GM19043 (cell line): ENCODE measurements around the gene KCNQ1OT1.

Experiments used
- ATAC-seq: cut with Tn5 transposase; IDR thresholded peaks from one replicate; pipeline ENCODE4 v1.9.1; 2021; ENCODE audit warnings: low read depth; ENCODE audit not compliant: unreplicated experiment

Gene KCNQ1OT1

DNA sequence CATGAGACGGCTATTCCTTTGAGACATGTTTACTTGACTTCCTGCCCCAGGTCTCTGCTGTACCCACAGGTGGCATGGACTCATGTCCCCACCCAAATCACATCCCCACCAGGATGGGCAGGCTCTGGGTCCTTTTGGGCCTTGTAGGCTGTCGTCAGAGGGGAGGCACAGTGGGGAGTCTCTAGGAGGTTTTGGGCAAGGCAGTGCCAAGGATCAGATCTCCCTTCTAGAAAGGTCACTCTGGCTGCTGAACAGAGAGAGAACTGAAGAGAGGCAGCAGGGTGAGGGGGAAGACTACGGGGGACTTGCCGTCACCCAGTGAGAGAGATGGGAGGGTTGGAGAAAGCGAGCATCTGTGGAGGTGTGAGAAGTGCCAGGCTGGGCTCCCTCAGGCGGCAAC, 4.6 kb upstream of the KCNQ1OT1 start:
- ATAC-seq, result no peak

DNA sequence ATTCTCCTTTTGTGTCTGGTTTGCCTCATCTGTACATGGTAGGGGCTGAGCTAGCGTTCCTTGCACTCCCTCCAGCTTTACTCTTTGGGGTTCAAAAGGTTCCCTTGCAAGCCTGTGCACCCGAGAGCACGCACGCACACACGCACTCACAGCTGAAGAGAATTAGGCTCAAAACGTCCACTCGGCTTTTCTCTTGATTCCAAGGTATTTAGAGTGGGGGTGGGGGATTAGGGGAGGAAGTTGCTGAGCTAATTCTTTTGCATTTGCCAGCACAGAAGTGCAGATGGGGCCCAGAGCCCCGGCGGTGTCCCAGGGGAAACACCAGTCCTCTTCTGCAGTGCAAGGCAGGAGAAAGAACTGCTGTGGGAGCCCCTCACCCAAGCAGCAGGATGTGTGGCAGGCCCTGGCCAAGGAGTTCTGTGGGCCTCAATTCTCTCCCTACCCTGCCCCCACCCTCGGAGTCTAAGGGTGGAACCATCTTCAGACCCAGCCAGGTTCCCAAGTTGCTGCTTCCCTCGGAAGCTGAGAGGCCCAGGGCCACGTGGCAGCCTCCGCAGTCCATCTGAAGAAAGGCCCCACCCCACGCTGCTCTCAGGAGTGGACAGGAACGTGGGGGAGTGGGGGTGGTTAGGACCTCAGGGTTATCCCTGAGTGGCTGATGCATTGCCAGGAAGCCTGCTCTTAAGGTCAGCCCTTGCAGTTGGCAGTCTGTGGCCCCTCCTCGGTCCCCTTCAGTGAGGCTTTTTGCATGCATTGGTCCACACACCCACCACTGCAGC, 3.8 kb upstream of the KCNQ1OT1 start:
- ATAC-seq, result no peak

DNA sequence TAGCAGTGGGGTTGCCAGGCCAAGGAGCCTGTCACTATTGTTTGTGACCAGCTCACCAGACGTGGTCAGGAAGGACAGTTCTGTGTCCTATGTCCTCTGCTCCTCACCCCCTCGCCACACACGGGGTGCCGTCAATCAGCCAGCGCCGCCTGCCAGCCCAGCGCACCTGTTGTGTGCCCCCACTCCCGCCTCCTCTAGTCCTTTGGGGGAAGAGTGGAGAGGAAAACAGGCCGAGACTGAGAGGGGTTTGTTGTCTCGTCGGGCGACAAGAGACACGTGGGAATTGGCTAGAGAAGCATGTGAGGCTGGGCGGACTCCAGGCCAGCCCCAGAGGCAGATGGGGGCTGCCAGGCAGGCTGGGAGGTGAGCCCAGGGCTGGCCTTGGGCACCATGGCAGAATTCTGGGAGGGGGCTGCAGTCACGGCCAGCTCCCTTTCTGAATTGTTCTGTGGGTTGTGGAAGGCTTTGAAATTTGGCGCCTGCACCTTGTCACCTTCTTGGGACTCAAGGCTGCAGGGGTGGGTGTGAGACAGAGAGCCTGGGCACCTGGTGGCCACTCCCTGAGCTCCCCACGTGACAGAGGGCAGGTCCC, 3.1 kb upstream of the KCNQ1OT1 start:
- ATAC-seq, result no peak

DNA sequence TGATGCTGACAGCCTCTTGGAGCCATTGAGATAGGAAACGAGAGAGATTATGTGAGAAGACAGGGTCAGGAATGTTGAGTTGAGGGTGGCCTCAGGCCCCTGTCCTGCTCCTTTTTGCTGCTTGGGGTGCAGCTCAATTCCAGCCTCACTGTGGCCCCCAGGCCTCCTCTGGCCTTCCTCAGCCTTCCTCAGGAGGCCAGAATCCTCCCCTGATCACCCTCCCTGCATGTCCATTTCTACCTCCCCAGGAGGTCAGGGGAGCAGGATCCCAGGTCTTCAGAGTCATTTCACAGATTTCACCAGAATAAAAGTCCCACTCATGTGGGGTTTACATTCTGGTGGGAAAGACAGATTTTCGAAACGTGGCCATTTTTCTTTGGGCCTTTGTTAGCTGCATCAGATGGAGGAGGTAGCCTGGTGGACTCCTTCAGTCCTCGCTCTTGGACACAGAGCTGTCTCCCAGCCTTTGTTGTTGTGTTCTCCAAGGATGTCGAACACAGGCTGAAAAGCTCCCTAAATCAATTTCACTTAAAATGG, 2.2 kb upstream of the KCNQ1OT1 start:
- no peak for ATAC-seq

DNA sequence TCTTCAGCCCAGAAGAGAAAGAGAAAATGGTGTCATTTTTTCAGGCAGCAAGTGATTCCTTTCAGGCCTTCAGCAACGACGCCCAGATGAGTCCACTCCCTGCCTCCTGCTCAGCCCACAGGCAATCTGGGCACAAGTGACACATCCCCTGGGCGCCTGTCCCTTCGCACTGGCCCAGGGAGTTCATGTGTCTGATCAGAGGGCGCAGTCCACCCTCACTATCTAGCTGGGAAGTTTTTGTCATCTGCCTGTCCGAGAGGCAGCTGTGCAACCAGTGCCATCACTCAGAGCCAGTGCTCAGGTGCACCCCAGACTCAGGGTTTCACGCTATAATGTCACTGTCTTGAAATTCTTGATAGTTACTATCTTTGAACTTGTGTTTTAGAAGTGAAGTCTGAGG, 1.4 kb upstream of the KCNQ1OT1 start:
- no peak for ATAC-seq

DNA sequence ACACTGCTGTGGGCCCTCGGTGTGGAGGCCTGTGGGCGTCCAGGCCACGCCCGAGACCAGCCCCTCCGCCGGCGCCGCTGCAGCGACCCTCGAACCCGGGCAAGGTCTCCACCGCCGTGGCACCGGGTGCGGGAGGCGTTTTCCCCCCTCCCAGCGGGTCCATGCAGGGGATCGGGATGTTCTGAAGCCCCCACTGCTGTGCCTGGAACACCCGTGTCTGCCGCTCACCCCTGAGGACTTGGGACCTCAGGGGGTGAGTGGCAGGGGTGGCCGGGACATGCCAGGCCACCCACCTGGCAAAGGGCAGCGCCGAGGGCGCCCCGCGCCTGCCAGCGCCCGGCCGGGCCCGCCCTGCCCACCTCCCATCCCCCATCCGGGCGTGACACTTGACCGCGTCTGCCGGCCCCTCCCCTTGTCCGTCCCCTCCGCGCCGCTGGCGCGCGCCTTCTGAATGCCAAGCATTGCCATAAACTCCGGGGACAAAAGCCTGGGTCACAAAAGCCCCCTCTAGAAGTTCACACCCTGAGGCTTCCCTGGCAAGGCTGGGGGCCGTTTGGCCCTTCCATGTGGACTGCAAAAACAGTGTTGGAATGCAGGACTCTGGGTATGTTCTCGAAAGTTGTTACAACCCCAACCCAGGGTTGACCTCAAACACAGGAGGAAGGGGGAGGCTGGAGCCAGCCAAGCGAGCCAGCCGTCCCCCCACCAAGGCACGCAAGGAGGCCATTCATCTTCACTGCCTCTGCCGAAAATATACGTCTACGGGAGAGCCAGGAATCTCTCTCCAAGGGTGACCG, 819 bp upstream of the KCNQ1OT1 start:
- ATAC-seq, result peak; percentile 30

DNA sequence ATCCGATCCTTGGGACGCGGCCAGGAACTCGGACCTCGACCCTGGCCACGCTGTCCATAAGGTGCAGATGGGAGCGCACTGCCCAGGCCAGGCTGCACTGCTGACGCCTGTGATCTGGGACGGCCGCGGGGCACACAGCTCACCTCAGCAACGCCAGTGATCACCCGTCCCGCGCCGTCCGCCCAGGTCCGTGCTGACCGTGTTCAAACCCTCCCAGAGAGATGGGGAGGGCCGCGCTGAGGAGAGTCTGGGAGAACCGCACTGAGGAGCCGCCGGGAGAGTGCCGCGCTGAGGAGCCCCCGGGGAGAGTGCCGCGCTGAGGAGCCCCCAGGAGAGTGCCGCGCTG, 636 bp downstream of the KCNQ1OT1 start:
- no peak for ATAC-seq

DNA sequence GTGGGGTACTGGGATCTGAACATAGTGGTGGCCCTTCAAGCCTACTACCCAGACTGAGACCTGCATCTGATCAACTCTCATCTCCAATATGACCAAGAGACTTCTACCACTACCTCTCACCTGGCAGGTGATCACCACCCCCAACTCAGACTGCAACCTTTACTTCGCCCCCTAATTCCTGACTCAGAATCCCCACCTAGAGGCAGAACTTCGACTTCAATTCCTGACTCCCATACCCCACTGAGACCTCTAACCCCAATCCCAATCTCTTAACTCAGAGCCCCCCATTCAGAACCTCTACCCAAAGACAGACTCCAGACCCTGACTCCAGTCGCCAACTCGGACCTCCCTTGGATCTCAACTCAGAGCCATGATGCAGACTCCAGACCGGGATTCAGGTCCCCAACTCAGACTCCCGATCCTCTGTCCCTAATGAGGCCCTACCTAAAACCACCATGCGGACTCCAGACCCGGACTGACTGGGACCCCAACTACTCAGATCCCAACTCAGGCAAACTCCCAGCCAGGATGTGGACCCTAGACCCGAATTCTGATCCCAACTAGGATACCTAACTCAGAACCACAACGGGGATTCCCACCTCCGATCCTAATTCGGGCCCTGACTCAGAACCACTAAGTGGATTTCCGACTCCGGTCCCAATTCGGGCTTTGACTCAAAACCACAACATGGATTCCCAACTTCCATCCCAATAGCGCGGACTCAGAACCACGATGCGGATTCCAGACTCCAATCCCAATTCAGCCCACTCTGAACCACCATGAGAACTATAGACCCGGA, 1.2 kb downstream of the KCNQ1OT1 start:
- ATAC-seq, result no peak

DNA sequence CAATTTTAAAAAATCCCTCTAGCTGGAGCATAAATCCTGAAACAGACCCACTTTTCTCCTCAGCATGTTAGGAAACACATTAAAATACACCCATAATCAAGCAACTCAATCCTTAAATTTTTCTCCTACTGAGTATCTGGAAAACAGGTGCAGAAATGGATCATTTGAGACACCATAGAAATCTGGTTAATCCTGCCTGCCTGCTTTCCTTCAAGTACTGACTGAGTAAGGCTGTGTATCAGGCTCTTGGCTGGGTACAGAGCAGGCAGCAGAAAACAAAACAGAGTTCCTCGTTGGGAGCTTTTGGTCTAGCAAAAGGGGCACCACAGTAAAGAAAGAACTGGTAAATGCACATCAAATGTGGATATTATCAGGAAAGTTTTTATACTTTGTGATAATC, 1.9 kb downstream of the KCNQ1OT1 start:
- no peak for ATAC-seq

DNA sequence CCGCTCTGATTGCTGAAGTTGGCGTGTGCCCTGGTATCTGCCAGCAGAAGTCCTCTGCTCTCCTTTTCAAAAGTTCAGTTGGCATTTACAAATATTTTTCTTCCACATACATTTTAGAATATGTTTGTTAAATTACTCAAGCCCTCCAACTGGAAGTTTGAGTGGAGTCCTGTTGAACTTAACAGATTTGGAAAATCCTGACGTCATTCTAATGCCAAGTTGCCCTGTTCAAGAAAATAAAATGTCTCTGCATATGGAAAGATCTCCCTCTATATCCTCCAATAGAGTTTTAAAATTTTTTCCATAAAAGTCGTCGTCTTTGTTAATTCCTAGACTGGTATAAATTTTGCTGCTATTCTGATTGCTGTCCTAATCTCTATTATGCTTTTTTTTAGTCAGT, 3.3 kb downstream of the KCNQ1OT1 start:
- no peak for ATAC-seq

DNA sequence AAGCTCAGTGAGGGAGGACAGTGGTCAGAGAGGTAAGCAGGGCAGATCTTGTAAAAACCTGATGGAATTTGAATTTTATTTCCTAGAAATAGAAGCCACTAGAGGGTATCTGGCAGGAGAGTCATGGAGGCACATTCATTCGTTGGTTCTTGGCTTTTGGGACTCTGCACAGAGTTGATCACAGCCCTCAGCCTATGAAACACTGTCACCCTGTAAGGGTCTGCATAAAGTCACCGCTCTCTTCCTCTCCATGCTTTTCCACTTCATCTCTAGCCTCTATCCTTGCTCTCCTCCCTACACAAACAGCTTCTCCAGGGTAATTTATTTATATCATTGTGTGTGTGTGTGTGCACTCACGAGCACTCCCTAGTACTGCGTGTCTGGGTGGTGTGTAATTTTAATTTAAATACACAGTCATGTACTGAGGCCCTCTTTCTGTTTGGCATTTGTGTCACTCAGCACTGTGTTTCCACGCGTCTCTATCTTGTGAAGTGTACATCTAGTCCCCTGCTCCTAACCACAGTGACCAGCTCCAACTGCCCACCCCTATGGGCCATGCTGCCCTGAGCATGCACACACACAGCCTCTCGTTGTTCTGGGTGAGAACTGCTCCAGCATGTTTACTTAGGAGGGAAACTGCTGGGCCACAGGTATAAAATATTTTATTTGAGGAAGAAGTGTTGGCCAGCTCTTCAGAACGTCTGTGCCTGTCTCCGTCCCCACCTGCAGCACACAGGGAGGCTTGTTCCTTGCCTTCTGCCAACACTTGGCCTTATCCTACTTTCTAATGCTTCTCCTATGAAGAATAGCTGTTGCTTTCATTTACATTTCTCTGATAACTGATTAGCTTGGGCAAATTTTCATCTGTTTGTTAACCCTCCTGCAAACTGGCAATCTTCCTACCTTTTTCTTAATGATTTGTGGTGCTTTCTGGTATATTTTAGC, 4.5 kb downstream of the KCNQ1OT1 start:
- no peak for ATAC-seq

DNA sequence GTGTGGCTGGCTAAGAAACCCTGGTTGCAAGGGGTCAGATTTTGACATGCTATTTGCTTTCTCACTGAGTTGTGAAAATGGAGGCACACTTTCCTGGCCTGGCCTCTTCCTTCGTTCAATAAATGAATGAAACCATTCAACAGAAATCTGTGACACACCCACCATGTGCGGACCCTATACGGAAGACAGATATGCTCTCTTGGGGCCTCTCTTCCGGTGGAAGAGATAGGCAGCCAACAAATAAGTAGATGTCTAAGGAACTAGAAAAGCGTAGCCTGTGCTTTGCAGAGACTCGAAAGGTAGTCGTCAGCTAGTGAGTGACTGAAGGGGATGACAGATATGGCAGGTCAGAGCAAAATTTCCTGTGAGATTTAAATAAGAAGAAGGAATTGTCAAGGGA, 5.3 kb downstream of the KCNQ1OT1 start:
- ATAC-seq, result no peak

DNA sequence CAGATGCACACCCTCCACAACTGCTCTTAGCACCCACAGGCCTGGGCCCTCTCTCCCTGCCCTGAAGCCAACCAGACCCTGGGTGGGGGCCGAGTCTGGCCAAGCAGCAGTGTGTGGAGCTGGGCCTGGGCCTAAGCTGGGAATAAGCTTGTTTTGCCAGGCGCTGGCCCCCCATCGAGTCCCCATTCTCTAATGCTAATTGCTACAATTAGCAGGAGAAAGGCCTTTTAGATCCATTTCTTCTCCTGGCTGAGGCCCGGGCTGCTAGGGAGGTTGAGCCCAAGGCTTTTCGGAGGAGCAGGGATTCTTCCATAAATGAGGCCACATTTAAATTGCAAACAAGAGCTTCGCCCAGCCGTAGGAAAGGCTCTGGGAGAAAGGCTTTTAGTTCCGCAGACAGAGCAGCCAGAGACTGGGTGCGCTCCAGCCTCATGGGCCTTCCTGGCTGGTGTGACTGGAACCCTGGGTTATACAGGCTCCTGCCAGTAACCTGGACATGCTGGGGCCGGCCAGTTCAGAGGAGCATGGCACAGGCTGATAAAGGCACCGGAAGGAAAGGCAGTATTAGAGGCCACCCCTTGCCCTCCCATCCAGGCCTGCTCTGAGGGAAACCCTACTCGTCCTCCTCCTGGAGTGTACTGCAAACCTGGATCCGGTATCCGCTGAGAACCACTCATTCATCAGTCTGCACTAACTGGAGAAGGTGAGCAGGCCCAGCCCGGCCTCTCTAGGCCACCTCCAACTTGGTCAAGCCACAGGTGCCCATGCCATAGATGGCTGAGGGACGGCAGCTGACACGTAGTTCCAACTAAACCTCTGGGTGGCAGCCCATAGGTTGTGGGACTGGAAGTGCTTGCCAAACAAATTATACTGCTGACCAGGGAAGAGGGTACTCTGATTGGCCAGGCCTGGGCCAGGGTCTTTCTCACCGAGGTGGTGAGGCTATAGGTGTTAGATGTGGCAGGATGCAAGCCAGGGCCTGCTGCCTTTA, 6.2 kb downstream of the KCNQ1OT1 start:
- ATAC-seq, result no peak

DNA sequence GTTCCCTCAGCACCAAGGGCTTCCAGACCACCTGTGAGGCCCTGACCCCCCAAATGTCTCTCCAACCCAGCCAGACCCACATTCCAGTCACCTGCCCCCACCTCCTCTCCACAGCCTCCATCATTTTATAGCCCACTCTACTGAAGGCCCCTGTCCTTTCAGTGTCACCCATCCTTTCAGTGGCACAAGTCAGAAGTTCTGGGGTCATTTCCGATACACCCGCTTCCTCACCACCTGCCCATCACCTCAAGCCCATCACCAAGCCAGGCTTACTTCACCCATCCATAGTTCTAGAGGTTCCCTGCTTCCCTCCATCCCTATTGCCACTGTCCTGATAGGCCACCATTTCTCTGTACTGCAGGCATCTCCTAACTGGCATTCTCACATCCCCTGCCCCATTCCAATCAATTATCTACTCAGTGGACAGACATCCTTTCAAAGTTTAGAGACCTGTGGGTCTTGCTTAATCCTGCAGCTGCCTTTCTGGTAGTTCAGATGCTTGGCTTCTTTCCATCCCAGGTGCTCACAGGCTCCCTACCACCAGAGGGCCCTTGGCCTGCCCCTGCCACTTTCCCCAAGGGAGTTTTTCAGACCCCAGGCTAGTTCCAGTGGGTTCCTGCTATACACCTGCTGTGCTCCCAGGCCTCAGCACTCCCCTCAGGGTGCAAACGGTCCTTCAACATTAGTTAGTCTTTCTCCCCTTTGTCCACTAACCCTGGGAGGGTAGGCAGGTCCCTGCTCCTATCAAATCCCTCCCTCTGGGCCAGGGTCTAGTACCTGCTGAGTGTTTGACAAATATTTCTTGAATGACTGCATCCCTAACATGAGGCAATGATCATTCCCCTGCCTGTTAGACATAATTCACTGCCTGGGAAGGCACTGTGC, 7.6 kb downstream of the KCNQ1OT1 start:
- no peak for ATAC-seq

DNA sequence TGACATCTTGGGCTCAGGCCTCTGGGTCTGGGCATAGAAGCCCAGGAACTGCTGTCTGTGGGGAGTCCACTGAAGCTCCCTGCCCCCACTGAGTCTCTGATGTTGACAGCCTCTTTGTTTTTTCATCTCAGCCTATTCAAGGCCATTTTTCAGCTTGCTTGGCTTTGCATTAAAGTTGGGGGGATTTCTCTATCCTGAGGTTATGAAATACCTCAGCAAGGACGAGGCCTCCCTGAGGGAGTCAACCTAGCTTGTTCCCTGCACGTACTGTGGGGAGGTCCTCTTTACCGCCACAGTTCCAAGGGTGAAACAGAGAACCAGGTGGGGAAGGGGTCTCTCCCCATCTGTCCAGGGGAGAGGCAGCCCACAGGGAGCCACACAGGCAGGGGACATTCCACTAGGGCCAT, 8.4 kb downstream of the KCNQ1OT1 start:
- no peak for ATAC-seq

DNA sequence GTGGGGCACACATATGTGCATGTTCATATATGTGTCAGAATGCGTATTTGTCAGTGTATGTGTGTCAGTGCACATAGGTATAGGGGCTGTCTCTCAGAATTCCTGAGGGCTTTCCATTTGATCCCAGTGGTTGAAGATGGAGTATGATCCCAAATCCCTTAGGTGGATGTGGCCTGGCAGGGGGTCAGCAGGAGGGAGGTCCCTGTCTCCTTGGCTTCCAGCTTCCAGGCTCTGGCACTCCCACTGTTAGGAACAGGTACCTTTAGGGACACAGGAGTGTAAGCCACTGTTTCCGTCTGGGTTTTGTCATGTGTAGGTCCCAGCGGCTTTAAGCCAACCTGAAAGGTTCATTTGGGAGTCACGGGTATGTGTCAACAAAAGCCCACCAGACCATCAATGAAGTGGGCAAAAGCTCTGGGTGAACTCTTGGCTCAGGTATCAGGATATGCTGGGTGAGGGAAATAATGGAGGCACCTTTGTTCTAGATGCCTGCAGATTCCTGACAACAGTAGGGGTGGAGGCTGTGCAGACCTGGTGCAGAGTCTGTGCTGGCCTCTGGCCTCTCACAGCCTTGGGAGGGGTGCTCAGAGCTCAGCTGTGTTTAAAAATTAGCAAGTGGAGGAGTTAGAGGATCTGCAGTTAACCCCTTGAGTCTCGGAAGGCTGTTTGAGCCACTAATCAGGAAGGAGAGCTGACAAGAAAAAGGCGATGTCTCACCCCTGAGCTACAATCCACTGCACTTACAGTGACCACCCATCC, 9.0 kb downstream of the KCNQ1OT1 start:
- no peak for ATAC-seq
